Activated naive CD8-positive, alpha-beta T cell treated with anti-CD3 and anti-CD28 coated beads, Interleukin-2, amount 10 ng/mL, durations not matched to agents 7 days and 5 days (primary cell): ENCODE data around the gene NFIX. TPM values are rescaled to one million over a fixed set of nuclear protein-coding genes. Genes with fewer than 3 reads are reported as not detected.
A peak's percentile ranks its signal among the peaks of the same experiment; 100 is the strongest.
"Not testable (repeated sequence)": the region's sequence is repeated elsewhere in the genome, so short reads cannot be mapped to it uniquely, and the experiment has no call there.

Source experiments
- ATAC-seq: fragments of 150-1000 bp; cut with Tn5 transposase; one replicate; pipeline ENCODE4 v1.10.0; 2021; ENCODE audit warnings: low read depth, moderate library complexity
- POLR2A ChIA-PET: fragments of 350-600 bp; sonication (Branson Sonifier 250); formaldehyde crosslinking; loops from one replicate; lab custom pipeline; 2021; ENCODE audit warnings: antibody characterized with exemption; lab: Charles Lee
- DNase-seq: peaks from one replicate; pipeline ENCODE4 v3.0.0; 2021
- H3K27ac Mint-ChIP-seq: one replicate; pipeline ENCODE4 v1.8.0; 2022; ENCODE audit warnings: mild to moderate bottlenecking, mixed read lengths
- H3K27me3 Mint-ChIP-seq: one replicate; pipeline ENCODE4 v1.8.0; 2022; ENCODE audit warnings: mild to moderate bottlenecking, moderate library complexity, mixed read lengths
- H3K36me3 Mint-ChIP-seq: one replicate; pipeline ENCODE4 v1.8.0; 2021; ENCODE audit warnings: mild to moderate bottlenecking, mixed read lengths
- H3K4me1 Mint-ChIP-seq: one replicate; pipeline ENCODE4 v1.8.0; 2021; ENCODE audit warnings: mixed read lengths
- H3K4me3 Mint-ChIP-seq: one replicate; pipeline ENCODE4 v1.8.0; 2022; ENCODE audit warnings: mild to moderate bottlenecking, moderate library complexity, mixed read lengths
- H3K9me3 Mint-ChIP-seq: one replicate; pipeline ENCODE4 v1.8.0; 2021; ENCODE audit warnings: mixed read lengths
- total RNA-seq, 2 experiments: library from RNA; stranded (reverse); gene quantifications; one replicate each; pipeline ENCODE4 v1.2.3, GENCODE V29; 2021

NFIX gene
- total RNA-seq, 2 experiments from 2014 or later = 1.5 to 2.5 TPM

GRCh38 chr19:12953138-12953798 lies 42.0 kb upstream of the NFIX start:
- Mint-ChIP-seq H3K27me3 (no peaks in the 10 kb centered on the region), H3K4me1 (peaks cover 21% of the 10 kb centered on the region), H3K36me3 (peaks cover 21% of the 10 kb centered on the region), H3K27ac (peak overlapping the region; percentile 85), H3K4me3 (no peak overlapping the region), H3K9me3 (no peaks in the 10 kb centered on the region)
- DNase-seq = no peak
- POLR2A ChIA-PET = interaction anchor here (0.5 to 3.1 kb wide), 3 partner anchors 15 to 68 kb away, joined by 3 to 15 read pairs (median 9); partner anchors contain the start of gene CALR
- no peak for ATAC-seq

GRCh38 chr19:12953799-12954611 lies 41.3 kb upstream of the NFIX start:
- H3K4me3 Mint-ChIP-seq = no peak overlapping the region
- peaks cover 21% of the 10 kb centered on the region for H3K4me1 Mint-ChIP-seq
- no peaks in the 10 kb centered on the region for H3K27me3 Mint-ChIP-seq
- H3K36me3 Mint-ChIP-seq = peaks cover 18% of the 10 kb centered on the region
- POLR2A ChIA-PET = interaction anchor here (0.9 to 3.1 kb wide), 5 partner anchors 8 to 151 kb away, joined by 3 to 15 read pairs (median 9); partner anchors contain the start of genes CALR and RAD23A
- H3K27ac Mint-ChIP-seq = peak overlapping the region; percentile 85
- no peak for ATAC-seq
- DNase-seq = no peak
- no peaks in the 10 kb centered on the region for H3K9me3 Mint-ChIP-seq

GRCh38 chr19:12954612-12954962 lies 40.7 kb upstream of the NFIX start:
- POLR2A ChIA-PET = interaction anchor here (0.9 to 3.1 kb wide), 5 partner anchors 8 to 150 kb away, joined by 3 to 15 read pairs (median 9); partner anchors contain the start of genes CALR and RAD23A
- Mint-ChIP-seq H3K27me3 (no peaks in the 10 kb centered on the region), H3K36me3 (peaks cover 16% of the 10 kb centered on the region), H3K4me1 (peaks cover 21% of the 10 kb centered on the region), H3K27ac (peak overlapping the region; percentile 85), H3K4me3 (no peak overlapping the region), H3K9me3 (no peaks in the 10 kb centered on the region)
- DNase-seq = no peak
- no peak for ATAC-seq

- Mint-ChIP-seq H3K4me3 (peak overlapping the region; percentile 82), H3K4me1 (peaks cover 18% of the 10 kb centered on the region), H3K27ac (peak overlapping the region; percentile 78)
- not testable (repeated sequence) for DNase-seq, H3K36me3 Mint-ChIP-seq, H3K9me3 Mint-ChIP-seq, H3K27me3 Mint-ChIP-seq, ATAC-seq
- POLR2A ChIA-PET = interaction anchor here (0.8 to 2.9 kb wide), 3 partner anchors 9 to 71 kb away, joined by 3 to 10 read pairs (median 3); partner anchors contain the start of gene RAD23A
These were observed 39.7 kb upstream of the NFIX start for GRCh38 chr19:12955575-12955974.

GRCh38 chr19:12955996-12956395 lies 39.3 kb upstream of the NFIX start:
- Mint-ChIP-seq H3K27me3 (no peaks in the 10 kb centered on the region), H3K27ac (peak overlapping the region; percentile 78), H3K36me3 (peaks cover 8% of the 10 kb centered on the region), H3K4me3 (peak overlapping the region; percentile 82), H3K4me1 (peaks cover 18% of the 10 kb centered on the region), H3K9me3 (no peaks in the 10 kb centered on the region)
- POLR2A ChIA-PET = interaction anchor here (0.6 to 2.9 kb wide), 5 partner anchors 10 to 174 kb away, joined by 3 to 10 read pairs (median 3); partner anchors contain the start of gene RAD23A
- no peak for ATAC-seq
- no peak for DNase-seq

GRCh38 chr19:12956446-12957388 lies 38.6 kb upstream of the NFIX start, which contains the start of gene GADD45GIP1:
TSS of gene GADD45GIP1 (minus strand) at chr19:12957223. CDS start at chr19:12957212, 11 bp downstream.
- Mint-ChIP-seq H3K9me3 (no peaks in the 10 kb centered on the region), H3K27ac (peak within 1 kb of the TSS; percentile 97), H3K27me3 (no peaks in the 10 kb centered on the region), H3K4me1 (peaks cover 18% of the 10 kb centered on the region), H3K4me3 (peak within 1 kb of the TSS; percentile 95), H3K36me3 (peaks cover 5% of the 10 kb centered on the region)
- POLR2A ChIA-PET = interaction anchor here (0.6 to 2.9 kb wide), 5 partner anchors 10 to 173 kb away, joined by 3 to 10 read pairs (median 3); partner anchors contain the start of gene RAD23A
- DNase-seq = peak; percentile 88
- peak; percentile 95 for ATAC-seq

- Mint-ChIP-seq H3K4me3 (peak overlapping the region; percentile 95), H3K4me1 (peaks cover 18% of the 10 kb centered on the region), H3K27ac (peak overlapping the region; percentile 97)
- peak; percentile 22 for ATAC-seq
- POLR2A ChIA-PET = interaction anchor here (1.5 kb wide), 1 partner anchor 20 kb away, joined by 7 read pairs; no protein-coding TSS in a partner anchor
- H3K27me3 Mint-ChIP-seq, DNase-seq, H3K36me3 Mint-ChIP-seq, H3K9me3 Mint-ChIP-seq: not testable (repeated sequence)
These were observed 37.8 kb upstream of the NFIX start for GRCh38 chr19:12957389-12957952.

GRCh38 chr19:12959481-12959880 lies 35.8 kb upstream of the NFIX start:
- H3K27me3 Mint-ChIP-seq = peaks cover 5% of the 10 kb centered on the region
- ATAC-seq = no peak
- POLR2A ChIA-PET = no interaction called here

GRCh38 chr19:12965017-12965811 lies 30.1 kb upstream of the NFIX start:
- Mint-ChIP-seq H3K27me3 (peaks cover 5% of the 10 kb centered on the region), H3K27ac (peak overlapping the region; percentile 81), H3K9me3 (no peaks in the 10 kb centered on the region), H3K36me3 (no peaks in the 10 kb centered on the region), H3K4me1 (peaks cover 6% of the 10 kb centered on the region), H3K4me3 (peak overlapping the region; percentile 88)
- POLR2A ChIA-PET = interaction anchor here (0.6 to 2.6 kb wide), 13 partner anchors 17 to 190 kb away, joined by 3 to 23 read pairs (median 3); partner anchors contain the start of genes GCDH, KLF1 and SYCE2
- peak; percentile 95 for DNase-seq
- peak; percentile 96 for ATAC-seq

More at GRCh38 chr19:12959481-12959880, 35.8 kb upstream of the NFIX start:
- no peak for DNase-seq
- peaks cover 3% of the 10 kb centered on the region for H3K36me3 Mint-ChIP-seq
- H3K27ac Mint-ChIP-seq = no peak overlapping the region
- no peak overlapping the region for H3K4me3 Mint-ChIP-seq
- no peaks in the 10 kb centered on the region for H3K9me3 Mint-ChIP-seq
- peaks cover 13% of the 10 kb centered on the region for H3K4me1 Mint-ChIP-seq

- H3K36me3 Mint-ChIP-seq = no peaks in the 10 kb centered on the region
- POLR2A ChIA-PET = interaction anchor here (0.6 to 2.6 kb wide), 11 partner anchors 18 to 190 kb away, joined by 3 to 23 read pairs (median 3); partner anchors contain the start of genes GCDH and SYCE2
- peak overlapping the region; percentile 88 for H3K4me3 Mint-ChIP-seq
- no peak for DNase-seq
- H3K9me3 Mint-ChIP-seq = no peaks in the 10 kb centered on the region
- H3K4me1 Mint-ChIP-seq = peaks cover 6% of the 10 kb centered on the region
- ATAC-seq = no peak
- H3K27ac Mint-ChIP-seq = peak overlapping the region; percentile 73
- peaks cover 5% of the 10 kb centered on the region for H3K27me3 Mint-ChIP-seq
These were observed 29.5 kb upstream of the NFIX start for GRCh38 chr19:12965812-12966135.

- POLR2A ChIA-PET = interaction anchor here (0.6 to 0.9 kb wide), 4 partner anchors 11 to 94 kb away, joined by 3 to 6 read pairs (median 4); no protein-coding TSS in a partner anchor
- Mint-ChIP-seq H3K9me3 (no peaks in the 10 kb centered on the region), H3K4me1 (peaks cover 6% of the 10 kb centered on the region), H3K4me3 (no peak overlapping the region), H3K27me3 (peaks cover 3% of the 10 kb centered on the region), H3K27ac (no peak overlapping the region), H3K36me3 (no peaks in the 10 kb centered on the region)
- DNase-seq (no peak), ATAC-seq (no peak)
These were observed 27.4 kb upstream of the NFIX start for GRCh38 chr19:12967907-12968306.
